Limb (tissue), 2 donors: ENCODE results near the gene BMP7.
A peak's percentile ranks its signal among the peaks of the same experiment; 100 is the strongest.
"Not testable (repeated sequence)": the region's sequence is repeated elsewhere in the genome, so short reads cannot be mapped to it uniquely, and the experiment has no call there.

Experiments
- DNase-seq, 2 donors: peaks; one replicate each; pipeline ENCODE4 v3.0.0-alpha.2; 2016; ENCODE audit errors: extremely low spot score in 2 of 2

Gene BMP7

DNA sequence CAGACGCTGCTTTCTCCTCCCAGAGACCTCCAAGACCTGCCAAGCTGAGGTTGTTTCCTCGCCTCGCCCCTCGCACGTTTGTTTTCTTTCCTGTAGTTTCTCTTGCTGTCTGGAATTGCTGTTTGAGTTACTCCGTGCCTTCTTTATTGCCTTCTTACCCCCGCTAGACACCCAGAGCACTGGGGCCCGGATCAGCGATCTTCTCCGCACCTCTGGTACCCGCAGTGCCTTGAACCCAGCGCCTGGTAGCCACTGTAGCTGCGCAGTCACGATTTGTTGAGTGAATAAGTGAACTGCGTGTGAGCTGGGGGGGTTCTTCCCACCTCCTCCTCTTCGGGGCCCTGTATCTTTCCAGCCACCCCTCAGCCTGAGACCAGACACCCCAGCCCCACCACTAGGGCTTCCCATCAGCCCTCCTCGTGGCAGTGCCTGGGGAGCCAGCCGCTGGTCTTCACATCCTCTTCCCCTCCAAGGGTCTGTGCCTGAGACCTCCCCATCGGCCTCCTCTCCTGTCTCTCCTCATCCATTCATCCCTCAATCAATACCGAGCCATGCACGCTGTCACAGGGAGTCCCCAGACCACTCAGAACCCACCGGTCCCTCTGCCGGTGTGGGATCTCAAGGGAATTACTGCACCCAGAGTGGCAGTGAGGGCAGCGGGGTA is 849 bp upstream of the BMP7 start:
- peak in 1 of 2 donors; percentile 53 for DNase-seq

DNA sequence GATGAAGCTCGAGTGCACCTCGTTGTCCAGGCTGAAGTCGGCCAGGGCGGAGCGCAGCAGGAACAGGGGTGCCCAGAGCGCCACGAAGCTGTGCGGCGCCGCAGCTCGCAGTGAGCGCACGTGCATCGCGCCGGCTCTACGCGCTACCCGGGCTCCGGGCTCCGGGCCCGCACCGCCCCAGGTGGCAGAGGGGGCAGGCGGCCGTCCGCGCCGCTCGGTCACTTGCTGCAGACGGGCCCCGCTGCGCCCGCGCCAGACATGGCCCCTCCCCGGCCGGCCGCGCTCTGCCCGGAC is 497 bp downstream of the BMP7 start:
- peak in 1 of 2 donors; percentile 61 for DNase-seq

DNA sequence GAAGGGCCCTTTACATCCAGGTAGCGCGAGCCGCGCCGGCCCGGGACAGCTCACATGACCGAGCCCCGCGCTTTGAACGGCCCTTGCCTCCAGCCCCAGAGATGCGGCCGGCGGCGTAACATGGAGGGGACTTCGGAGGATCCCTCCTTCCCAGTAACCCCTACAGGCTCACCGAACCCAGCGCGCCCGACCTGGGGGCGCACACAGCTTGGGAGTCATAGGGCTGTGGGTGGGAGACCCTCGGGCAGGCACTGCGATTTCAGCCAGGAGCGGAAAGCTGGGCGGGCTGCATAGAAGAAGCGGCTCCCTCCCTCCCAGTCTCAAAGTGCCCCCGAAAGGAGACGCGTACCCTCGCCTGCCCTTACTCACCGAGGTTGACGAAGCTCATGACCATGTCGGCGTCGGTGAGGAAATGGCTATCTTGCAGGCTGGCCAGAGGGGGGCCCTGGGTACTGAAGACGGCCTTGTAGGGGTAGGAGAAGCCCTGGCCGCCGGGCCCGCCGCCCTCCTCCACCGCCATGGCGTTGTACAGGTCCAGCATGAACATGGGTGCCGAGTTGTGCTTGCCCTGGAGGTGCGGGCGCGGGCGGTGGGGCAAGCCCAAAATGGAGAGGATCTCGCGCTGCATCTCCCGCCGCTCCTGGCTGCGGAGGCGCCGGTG is 975 bp downstream of the BMP7 start:
- DNase-seq, result peak in 1 of 2 donors; percentile 66

DNA sequence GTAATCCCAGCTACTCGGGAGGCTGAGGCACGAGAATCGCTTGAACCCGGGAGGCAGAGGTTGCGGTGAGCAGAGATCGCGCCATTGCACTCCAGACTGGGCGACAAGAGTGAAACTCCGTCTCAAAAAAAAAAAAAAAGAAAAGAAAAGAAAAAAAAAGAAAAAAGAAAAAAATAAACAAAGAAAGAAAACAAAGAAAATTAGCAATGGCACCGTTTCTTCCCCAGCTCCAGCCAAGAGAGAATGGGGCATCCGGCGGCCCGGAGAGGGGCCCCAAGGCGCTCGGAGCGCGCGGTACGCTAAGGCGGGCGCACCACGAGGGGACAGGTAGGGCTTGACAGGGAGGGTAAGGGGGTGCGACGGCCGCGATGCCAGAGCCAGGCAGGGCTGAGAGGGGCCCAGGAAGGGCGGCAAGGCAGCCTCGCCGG is 1.5 kb downstream of the BMP7 start:
- not testable (repeated sequence) for DNase-seq

DNA sequence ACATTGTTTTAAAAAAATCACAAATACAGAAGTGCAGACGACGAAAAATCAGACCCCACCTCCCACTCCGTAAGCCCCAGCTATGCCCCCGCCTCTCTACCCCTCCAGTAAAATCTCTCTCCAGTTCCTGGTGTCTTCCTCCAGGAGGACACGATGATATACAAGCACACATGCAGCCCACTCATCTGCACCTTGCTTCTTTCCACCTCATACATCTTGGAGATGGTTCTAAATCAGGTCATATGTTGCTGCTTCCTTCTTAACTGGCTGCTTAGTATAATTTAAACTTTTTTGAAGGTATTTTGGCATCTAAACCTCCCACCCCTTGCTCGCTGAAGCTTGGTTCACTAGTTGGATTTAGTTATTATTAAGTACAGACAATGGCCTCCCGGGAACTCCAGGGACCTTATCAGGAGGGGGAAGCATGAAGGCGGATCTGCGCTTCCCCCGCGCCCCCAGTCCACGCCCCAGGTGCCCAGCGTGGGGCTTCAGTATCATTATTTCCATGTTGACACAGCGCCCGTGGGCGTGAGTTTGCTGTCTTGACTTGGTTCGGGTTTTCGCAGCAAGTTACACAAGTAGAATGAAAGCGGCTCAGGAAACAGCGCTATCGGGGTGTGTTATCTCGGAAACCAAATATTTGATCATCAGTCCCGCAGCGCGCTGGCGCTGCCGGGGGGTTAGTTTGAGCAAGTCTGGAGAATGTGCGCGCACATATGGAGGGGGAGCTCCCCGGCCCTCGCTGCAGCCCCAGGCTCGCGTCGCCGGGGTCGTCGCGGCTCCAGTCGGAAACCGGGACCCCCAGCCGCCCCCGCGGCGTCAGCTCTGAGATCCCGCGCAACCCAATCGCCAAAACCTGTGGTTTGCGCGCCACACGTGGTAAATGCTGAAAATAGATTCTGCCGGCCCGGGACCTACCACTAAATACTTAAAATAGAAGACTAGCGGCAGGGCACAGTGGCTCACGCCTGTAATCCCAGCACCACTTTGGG is 2.3 kb downstream of the BMP7 start:
- peak in 1 of 2 donors; percentile 45 for DNase-seq

DNA sequence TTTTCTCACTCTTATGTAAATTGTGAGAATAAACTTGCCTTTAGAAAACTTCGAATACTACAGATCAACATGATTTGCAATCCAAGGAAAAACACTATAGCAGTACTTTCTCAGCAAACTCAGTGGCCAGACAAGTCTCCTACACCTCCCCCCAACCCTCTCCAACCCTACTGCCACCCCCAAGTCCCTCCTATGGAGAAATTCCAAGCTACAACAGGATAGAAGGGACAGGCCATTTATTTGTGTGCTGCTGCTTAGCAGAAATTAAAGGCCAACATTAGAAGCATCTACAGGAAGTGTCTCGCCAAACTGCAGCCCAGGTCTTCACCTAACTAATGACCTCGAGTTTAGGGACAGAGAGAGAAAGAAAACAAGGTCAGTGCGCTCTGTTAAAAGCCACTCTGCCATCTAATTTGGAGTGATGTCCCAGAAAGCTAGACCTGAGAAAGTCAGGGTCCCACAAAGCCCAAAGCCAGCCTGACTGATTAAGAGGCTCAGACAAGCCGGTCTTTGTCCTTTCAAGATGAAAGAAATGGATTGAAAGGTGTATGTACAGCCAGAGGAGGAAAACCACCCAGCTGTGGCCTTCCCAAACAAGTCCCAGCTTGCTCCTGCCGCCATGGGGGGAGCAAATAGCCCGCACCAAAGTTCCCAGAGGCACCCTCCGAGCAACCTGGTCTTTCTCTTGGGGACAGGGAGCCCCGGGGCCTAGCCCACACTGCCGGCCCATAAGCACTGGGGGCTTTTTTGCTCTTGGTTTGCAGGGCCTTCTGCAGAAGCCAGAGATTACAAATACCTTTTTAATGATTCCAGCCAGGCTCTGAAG is 3.4 kb downstream of the BMP7 start:
- DNase-seq, result no peak

DNA sequence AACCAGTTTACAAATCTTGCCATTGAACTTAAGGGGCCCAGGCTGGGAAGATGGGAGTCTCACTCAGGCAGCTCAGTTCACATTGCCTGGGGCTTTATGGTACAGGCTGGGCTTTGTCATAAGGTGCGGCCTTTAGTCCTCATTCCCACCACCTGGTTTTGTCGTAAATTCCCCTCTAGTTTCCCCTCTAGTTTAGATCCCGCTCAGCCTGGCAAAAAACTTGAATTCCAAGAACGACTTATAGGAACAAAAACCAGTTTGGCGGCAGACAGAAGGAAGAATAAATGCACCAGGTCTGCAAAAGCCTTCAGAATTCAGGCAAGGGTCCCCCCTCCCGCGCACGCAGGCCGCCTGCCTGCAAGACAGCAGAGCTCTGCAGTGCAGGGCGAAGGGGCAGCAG is 4.1 kb downstream of the BMP7 start:
- no peak for DNase-seq

DNA sequence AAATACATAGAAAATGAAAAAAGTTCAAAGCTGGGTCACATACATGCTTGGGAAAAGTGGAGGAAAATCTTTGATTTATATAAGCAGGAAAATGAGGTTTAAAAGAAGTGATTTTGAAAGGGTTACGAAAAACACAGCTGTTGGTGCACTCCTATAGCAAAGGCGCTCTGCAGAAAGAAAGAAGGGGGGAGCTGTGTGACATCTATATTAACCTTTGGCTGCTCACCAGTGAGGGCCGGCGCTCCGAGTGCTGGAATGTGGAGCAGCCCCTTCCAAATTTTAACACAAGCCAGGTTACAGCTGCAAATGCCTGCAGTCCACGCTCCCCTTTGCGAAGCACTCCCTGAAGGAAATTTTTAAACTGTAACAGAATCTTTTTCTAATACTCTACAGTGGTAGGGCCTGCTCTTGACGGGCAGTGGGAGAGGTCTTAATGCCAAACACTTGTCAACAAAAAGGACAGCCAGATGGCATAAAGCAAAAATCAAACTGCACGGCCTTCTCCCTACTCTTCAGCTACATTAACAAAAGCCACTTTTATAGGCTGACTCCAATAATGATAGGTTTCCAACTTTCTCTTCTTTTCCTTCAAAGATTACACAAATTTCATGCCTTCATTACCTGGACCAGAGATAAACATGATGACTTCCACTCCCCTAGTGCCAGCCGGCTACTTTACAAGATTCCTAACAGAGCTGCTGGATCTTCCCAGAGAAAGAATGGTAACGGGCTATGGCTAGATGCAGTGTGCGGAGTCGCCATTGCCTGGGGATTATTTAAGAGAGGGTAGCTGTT is 4.8 kb downstream of the BMP7 start:
- DNase-seq, result peak; percentile 73 to 84

DNA sequence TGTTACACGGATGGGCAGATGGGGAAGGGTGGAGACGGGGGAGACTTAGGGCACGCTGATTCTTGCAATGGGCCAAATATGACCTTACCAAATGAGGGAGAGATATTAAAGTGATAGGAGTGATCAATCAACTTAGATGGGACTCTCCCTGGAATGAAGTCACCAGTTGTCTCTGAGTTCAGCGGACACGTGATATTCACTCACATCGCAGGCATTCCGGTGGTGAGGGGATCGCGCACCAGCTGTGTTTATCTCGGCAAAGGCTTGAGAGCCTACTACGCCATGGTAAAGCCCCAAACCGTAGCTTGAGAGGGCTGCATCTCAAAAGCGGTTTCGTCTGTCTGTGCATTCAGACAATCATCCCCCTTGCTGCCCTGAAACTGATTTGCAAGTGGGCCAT is 5.5 kb downstream of the BMP7 start:
- DNase-seq, result peak; percentile 58 to 62

DNA sequence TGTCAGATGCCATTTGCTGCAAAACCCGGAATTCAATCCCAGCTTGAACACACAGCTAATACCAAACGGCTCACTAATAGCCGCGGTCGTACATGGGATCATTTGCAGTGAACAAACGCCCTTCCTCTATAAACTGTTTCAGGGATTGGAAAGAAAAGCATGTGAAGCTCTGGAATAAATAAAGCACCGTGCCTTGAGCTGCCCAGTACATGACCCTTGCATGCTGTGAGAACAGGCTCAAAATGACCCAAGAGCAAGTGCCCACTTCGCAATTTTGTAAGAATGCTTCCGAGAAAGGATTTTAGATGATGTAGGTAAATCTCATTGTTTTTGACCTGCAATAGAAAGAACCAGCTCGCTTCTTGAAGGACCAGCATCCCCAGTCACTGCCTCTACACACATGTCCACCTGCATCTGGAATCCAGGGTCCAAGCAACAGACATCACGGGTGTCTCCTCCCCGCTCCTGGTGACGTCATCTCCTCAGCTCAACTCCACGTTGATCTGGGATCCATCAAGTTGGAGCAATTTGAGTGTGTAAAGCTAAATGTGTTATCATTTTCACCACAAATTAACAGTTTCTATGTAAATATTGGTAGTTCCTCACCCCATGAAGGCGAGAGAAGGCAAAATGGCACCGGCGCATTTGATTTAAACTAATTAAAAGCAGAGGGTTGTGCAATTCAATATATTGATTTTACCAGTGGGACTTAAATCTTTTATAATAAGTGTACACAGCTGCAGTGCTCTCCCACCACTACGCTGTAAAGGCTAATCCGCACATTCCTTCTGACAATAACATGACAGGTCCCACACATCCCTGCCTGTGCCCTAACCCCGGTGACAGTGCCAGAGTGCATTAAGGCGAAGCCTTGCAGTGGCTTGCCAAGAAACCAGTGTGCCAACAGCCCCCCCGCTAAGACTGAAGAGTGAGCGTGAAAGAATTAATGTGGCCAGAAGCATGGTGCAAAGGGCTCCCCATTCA is 6.2 kb downstream of the BMP7 start:
- peak in 1 of 2 donors; percentile 61 for DNase-seq

DNA sequence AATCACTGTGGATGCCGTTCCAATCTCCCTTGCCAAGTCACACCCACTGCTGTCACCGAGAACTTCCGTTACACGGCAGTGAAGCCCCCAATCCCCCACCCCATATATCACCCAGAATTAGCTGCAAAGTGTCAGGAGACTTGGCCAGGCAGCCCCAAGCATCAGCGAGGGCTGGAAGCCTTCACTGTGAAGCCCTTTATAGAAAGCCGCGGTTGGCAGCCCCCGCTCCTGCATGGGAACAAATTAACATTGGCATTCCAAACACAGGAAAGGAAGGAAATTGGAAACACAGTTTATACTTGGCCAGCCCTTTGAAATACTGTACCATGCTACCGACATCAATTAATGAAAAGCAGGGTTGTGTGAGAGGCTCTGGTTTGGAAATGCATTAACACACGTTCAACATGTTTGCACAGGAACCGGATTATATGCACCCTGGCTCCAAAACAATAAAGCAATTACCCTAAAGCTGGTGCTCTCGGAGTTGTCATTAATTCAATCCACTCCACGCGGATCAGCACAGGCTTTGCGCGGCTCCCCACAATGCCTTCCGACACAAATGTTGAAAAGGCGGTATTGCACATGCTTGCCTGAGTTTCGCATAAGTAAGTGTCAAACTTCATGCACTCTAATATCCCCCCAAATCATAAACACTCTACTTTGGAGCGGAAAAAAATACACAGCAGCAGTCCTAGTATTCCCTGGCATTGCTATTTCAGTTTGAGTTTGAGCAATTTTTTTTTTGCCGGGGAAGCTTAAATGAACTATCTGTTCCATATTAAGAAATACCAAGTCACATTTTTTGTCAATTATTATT is 7.1 kb downstream of the BMP7 start:
- peak; percentile 47 to 65 for DNase-seq

DNA sequence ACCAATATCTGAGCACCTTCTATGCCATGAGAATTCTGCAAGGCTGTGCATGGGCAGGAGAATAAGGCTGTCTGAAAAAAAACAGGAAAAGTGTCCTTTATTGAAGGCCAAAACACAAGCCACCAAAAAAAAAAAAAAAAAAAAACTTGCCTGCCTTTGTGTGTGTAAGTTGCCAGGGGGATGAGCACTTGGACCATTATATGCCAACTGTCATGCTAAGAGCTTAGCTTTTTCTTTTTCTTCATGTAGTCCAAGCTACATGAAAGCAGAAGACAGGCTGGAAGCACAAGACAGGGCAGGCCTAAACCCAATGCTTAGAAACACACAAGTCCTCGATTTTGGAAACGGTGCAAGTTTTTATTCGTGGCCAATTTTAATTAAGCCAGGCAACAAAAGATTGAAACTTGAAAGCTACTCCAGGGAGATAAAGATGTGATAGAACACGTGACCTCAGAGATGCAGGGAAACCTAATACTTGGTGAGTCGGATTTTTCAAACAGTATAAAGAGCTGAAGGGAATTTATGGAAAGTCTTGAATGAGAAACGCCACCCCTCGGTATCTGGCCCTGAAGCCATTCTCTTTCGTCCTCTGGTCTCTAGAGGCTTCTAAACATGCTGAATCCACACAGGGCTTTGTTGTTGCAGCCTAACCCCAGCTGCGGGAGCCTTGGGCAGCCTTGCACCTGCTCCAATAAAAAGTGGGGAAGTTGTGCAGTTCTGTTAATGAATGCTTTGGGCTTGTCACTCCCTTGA is 8.6 kb downstream of the BMP7 start:
- DNase-seq, result no peak

DNA sequence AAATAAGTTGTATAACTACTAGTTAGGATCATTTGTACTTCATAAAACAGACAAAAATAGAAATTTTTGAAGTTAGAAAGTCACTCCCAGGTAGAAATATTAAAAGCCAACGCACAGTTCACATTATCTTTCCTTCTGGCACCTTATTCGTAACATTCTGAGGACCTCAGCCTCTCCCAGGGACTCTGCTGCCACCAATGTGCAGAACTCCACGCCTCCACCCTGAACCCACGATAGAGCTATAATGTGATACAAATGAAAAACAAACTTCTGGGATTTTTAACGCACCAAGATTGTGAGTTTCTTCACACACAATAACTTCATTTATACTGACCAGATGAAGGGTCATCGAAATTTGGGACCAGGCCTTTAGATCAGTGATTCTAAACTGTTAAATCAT is 9.5 kb downstream of the BMP7 start:
- DNase-seq, result no peak

DNA sequence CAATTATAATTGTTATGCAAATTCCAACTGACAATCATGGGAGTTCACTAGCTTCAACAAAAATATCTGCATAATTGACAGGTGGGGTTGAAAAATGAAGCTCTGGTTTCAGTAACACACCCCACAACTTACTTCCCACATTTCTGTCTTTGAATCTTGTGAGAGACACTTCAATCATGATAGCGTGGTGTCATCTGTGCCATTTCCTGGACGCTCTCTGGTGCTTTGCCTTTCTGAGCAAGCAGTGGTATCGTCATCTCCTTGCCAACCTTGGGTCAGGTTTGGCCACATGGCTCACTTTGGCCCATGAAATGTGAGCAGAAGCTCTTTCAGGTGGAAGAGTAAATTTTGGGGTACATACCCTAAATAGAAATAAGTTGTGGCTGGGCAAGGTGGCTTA is 10.2 kb downstream of the BMP7 start:
- DNase-seq, result no peak

DNA sequence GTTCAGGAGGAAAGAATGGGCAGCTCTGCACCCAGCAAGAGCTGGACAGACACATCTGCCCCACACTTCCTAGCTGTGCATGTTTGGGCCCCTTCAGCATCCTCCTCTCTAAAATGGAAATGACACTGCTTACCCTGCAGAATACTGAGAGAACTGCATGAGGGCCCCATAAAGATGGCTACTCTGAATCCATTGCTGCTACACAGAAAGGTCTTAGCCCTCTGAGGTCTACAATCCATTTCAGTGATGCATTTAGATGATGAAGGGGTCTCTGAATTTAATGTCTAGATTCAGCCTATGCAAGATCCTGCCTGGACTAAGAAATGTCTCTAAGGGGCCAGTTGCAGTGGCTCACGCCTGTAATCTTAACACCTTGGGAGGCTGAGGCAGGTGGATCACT is 11.3 kb downstream of the BMP7 start:
- no peak for DNase-seq

DNA sequence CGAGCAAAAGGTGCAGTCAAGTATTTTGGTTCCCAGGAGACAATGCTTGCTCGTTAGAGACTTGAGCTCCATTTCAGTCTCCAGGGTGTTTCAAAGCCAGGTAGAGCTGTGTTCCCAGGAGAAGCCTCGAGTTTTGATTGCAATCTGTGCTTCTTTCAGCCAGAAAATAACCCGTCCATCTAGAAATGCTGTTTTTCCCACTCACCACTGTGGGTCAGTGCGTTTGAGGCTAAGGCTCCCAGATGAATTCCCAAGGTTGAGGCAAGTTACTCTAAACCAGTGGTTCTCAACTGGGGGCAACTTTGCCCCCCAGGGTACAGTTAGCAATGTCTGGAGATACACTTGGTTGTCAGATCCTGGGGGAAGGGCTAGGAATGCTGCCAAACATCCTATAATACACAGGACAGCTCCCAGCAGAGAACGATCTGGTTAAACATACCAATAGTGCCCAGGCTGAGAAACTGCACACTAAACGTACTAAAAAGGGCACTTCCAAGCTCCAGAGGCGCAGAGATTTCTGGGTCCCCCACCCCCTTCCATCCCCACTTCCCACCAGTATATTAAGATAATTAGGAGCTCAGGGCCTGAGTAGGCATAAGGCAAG is 13.8 kb downstream of the BMP7 start:
- no peak for DNase-seq

DNA sequence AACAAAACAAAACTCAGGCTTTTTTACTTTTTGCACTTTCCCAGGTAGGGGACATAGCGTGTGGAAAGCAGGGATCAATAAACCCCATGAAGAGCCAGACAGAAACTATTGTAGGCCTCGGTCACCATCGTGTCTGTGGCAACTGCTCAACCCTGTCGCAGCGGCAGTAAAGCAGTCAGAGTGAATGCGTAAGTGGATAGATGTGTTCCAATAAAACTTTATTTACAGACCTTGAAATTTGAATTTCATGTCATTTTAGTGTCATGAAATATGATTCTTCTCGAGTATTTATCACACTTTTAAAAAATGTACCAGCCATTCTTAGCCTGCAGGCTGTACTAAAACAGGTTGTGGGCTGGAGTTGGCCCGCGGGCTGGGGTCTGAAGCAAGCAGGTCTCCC is 14.5 kb downstream of the BMP7 start:
- DNase-seq, result no peak
